Measurements from ENCODE around the gene SSNA1.

GRCh38 chr9:137221095-137221505, 32.6 kb downstream of the SSNA1 start:
- no peak for TF ChIP-seq CTCF (IDR thresholded peaks at IDR 0.05)
- no peak for TF ChIP-seq POLR2A (IDR thresholded peaks at IDR 0.05)

Data from ovary (tissue), 3 donors.